GM19025 (cell line): Measurements from ENCODE around the gene CERS4.

Experiments used
- ATAC-seq: cut with Tn5 transposase; IDR thresholded peaks from one replicate; pipeline ENCODE4 v1.9.1; 2021; ENCODE audit warnings: mild to moderate bottlenecking, low read depth, moderate library complexity; ENCODE audit not compliant: unreplicated experiment

Gene CERS4

DNA sequence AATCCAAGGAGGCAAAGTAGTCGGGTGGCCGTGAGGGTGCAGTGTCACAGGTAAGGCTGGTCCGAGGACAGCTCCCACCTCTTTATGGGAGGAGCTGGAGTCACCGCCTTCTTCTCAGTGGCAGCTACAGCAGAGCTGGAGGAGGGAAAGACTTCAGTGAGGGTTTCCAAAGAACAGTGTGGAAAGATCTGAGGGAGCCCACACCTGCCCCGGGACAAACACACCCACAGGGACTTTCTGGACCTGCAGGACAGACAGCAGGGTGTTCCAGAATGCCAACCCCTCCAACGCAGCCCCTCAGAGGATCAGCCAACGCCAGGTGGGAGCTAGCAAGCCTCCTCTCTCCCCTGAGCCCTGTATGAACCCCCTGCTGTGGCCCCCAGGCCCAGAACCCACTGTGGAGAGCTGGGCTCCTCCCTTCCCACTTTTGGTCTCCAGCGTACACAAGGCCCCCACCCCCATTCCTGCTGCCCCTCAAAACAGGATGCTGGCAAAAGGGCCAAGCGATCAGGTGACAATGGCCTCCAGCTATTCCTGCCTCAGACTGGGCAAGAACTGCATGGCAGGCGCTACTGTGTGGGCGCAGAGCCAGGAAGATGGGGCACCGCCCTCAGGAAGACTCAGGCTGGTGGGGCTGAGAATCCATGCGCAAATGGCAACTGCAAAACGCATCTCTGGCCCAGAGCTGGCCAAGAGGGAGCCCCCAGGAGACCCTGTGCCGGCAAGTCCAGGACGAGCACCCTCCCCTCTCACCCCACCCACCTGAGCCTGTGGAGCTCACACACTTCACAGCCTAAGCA lies 102.5 kb downstream of the CERS4 start:
- no peak for ATAC-seq
